Measurements from ENCODE around the gene CARHSP1. TPM values are rescaled to one million over a fixed set of nuclear protein-coding genes. Genes with fewer than 3 reads are reported as not detected.
"Not testable (repeated sequence)": the region's sequence is repeated elsewhere in the genome, so short reads cannot be mapped to it uniquely, and the experiment has no call there.

The CARHSP1 gene
- total RNA-seq, 1 donor from 2014 or later: 172 TPM

DNA sequence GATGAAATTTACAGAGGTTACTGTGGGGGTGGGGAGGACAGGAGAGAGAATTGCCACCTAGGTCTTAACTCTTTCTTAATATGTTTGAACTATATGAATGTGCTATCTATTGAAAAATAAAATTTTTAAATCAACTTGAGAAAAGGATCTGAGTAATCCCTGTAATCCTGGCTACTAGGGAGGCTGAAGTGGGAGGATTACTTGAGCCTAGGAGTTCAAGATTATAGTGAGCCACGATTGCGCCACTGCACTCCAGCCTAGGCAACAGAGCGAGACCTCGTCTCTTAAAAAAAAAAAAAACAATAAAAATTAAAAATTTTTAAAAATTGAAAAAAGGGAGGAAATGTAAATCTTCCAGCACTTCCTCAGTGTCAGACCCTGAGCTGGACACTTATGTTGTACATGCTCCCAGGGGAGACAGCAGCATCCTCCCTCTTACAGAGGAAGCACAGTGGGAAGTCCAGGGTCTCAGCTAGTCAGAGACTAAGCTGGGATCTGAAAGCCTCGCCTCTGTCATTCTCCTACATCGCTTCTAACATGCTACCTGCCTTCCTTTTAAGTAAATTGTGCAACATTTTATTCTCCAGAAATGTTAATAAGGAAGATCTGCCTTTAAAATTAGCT is 49.3 kb downstream of the CARHSP1 start:
- no peak for DNase-seq

DNA sequence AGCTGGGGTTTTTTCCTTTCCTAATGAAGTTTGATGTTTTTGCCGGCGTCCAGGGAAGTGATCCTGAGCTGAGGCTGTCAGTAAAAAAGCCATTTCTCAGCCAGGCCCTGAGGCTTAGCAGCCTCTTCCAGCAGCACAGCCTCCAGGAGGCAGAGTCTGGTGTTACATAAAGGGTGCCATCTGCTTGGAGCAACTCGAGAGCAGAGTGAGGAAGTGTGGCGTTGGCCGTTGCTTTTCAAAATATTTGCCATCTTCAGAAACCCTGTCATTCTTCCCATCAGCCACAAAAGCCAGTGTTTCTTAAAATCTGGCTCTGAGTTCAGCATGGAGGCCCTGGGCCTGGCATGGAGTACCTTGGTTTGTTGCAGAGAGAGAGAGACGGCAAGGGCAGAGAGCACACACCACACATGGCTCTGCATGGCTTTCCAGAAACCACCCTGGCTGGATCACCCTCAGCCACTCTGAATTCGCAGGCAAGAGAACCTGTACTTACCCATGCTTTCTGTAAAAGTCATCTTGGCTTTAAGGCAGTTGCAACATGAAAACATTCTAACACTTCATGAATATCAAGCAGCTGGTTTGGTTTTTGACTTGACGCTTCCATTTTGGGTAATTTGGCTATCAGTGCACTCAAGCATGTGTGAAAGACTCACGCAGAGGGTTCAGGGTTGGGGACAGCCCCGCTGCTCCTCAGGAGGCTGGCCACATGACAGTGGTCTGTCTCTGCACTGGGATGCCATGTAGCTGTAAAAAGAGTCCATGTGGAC is 50.1 kb downstream of the CARHSP1 start:
- no peak for DNase-seq

DNA sequence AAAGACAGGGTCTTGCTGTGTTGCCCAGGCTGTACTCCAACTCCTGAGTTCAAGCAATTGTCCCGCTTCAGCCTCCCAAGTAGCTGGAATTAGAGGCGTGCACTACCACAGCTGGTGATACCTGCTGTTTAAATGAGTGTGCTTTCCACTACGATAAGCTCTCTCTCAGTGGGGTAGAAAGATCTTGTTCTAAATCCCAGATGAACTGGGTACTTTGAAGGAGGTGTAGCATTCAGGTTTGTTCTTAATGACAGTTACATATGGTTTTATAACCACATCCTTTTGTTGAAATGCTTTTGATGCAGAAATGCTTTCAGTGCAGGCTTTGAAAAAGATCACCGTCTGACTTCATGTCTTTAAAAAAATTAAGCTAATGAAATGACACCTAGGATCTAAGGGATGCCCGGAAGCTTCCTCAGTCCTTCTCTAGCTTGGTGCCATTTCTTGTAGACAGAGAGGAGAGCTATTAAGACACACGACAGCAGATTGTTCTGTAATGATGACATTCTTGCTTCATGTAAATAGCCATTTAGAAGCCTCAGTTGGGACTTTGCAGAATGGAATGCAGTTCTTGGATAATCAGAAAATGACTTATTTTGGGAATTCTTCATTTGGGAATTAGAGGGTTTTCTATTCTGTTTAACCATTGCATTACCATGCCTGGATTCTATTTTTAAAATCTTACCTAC is 51.7 kb downstream of the CARHSP1 start:
- no peak for DNase-seq

DNA sequence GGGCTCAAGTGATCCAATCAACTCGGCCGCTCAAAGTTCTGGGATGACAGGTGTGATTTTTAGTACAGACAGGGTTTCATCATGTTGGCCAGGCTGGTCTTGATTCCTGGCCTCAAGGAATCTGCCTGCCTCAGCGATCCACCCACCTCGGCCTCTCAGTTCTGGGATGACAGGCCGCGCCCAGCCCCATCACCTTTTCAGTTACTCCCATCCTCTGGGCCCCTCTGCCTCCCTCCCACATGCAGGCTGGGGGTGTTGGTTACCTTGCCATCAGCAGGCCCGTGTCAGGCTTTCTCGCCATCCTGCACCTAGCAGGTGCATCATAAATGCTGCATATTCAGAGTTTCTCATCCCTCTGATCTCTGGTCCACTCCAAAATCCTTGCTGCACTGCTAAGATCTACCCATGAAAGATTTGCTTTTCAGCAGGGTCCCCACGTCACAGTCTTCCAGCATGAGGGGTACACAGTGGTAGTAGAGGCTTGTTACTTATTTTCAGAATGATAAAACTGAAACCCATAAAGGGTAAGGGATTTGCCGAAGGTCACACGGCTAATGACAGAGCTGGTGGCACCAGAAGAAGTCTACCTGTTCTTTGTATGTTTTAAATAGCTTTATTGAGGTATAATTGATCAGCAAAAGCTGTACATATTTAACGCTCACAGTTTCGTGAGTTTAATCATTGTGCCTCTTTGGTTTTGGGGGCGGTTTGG is 54.6 kb downstream of the CARHSP1 start:
- no peak for DNase-seq

- no peak for DNase-seq
Observed at GRCh38 chr16:8812162-8812843, 56.5 kb downstream of the CARHSP1 start.

- DNase-seq: no peak
Observed at GRCh38 chr16:8808613-8809353, 60.0 kb downstream of the CARHSP1 start.

GRCh38 chr16:8808009-8808408 is 60.8 kb downstream of the CARHSP1 start:
- no peak for DNase-seq

GRCh38 chr16:8807189-8807588 is 61.6 kb downstream of the CARHSP1 start:
- no peak for DNase-seq

GRCh38 chr16:8806272-8806983 is 62.4 kb downstream of the CARHSP1 start:
- DNase-seq: no peak

DNA sequence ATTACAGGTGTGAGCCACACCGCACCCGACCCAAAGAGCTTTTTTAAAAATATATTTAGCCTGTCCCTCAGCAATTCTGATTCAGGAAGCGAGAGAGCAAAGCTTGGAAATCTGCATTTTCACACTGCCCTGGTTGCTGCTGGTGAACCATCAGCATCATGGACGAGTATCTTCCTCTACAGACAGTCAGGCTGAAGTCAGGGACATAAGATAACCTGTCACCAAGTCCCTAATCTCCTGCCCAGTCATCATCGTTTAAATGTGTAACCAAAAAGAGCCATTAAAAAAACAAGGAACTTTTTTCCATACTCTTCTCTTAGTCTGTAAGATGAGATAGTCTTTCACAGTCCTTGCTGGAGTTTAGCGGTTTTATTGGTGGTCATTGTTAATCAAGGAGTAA is 64.5 kb downstream of the CARHSP1 start:
- no peak for DNase-seq

DNA sequence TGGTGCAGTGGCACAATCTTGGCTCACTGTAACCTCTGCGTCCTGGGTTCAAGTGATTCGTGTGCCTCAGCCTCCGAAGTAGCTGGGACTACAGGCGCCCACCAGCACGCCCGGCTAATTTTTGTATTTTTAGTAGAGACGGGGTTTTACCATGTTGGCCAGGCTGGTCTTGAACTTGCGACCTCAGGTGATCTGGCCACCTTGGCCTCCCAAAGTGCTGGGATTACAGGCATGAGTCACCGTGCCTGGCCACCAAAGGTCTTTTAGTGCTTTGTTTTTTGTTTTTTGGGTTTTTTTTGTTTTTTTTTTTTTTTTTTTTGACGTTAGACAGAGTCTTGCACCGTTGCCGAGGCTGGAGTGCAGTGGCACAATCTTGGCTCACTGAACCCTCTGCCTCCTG is 65.1 kb downstream of the CARHSP1 start:
- not testable (repeated sequence) for DNase-seq

Other genes starting within 250 kb of the CARHSP1 start
- gene METTL22, start 247.3 kb downstream of the CARHSP1 start, total RNA-seq: 22.4 and 27.1 TPM in 2 replicates
- 1.4 and 3.7 TPM in 2 replicates for gene ABAT, start 194.4 kb downstream of the CARHSP1 start, total RNA-seq
- gene TMEM186, start 71.4 kb downstream of the CARHSP1 start, total RNA-seq: 6.1 and 9.0 TPM in 2 replicates
- gene PMM2, start 71.2 kb downstream of the CARHSP1 start, total RNA-seq: 26.2 and 34.6 TPM in 2 replicates
- gene LITAFD, start 13.3 kb upstream of the CARHSP1 start, total RNA-seq: not detected in 2 replicates
- gene USP7, start 94.9 kb upstream of the CARHSP1 start, total RNA-seq: 61.3 and 72.1 TPM in 2 replicates
- 70.1 and 81.4 TPM in 2 replicates for gene HAPSTR1, start 222.6 kb upstream of the CARHSP1 start, total RNA-seq